Measurements from ENCODE around the gene SCUBE1. TPM values are rescaled to one million over a fixed set of nuclear protein-coding genes. Genes with fewer than 3 reads are reported as not detected.

Gene SCUBE1
- total RNA-seq, 4 donors from 2014 or later = 0.68 to 6.4 (median 1.7) TPM

DNA sequence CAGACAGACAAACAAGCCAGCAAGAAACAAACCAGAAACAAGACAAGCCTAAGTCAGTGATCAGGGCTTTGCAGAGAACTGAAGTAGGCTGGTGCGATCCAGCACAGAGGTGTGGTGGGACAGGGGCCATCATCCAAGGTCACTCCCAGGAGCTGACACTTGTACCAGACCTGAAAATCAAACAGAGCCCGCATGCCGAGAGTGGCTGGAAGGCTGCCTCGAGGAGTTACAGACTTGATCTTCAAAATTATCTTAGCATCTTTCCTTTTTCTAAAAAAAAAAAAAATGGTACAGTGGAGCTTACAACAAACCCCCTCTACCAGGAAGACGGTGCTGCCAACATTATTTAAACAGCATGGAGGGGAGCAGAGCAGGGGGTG lies 8.8 kb upstream of the SCUBE1 start:
- TF ChIP-seq CTCF (IDR thresholded peaks at IDR 0.05) (no peak), POLR2AphosphoS5 (IDR thresholded peaks at IDR 0.05) (no peak), EP300 (IDR thresholded peaks at IDR 0.05; ENCODE audit: low read depth) (no peak), POLR2A (IDR thresholded peaks at IDR 0.05) (no peak)
- no peak for DNase-seq
- intact Hi-C loops (cut with DNase I; ENCODE audit: low total_unique reads) = no loop called here
- no peak overlapping the region for H3K4me3 ChIP-seq
- H3K36me3 ChIP-seq = no peaks in the 10 kb centered on the region
- WGBS, 2 donors (ENCODE audit: low coverage in 1 of 2) = 57% methylated on average over 5 of the region's 5 CpGs; no CpG with 5 or more reads in 1 of the 2 donors
- in situ Hi-C loops (cut with MboI; ENCODE audit: low pct_ligation_motif_present in 1 of 4, low pct_unique_long_range_greater_than_20kb in 1 of 4, low sequenced_read_pairs in 3 of 4) = loop anchor here in 1 of 4 donors (10.0 kb wide), 1 partner anchor 77 kb away; no protein-coding TSS in a partner anchor
- H3K27me3 ChIP-seq = peaks cover 10% of the 10 kb centered on the region
- no peak overlapping the region for H3K27ac ChIP-seq
- H3K4me1 ChIP-seq = no peaks in the 10 kb centered on the region
- no peaks in the 10 kb centered on the region for H3K9me3 ChIP-seq

DNA sequence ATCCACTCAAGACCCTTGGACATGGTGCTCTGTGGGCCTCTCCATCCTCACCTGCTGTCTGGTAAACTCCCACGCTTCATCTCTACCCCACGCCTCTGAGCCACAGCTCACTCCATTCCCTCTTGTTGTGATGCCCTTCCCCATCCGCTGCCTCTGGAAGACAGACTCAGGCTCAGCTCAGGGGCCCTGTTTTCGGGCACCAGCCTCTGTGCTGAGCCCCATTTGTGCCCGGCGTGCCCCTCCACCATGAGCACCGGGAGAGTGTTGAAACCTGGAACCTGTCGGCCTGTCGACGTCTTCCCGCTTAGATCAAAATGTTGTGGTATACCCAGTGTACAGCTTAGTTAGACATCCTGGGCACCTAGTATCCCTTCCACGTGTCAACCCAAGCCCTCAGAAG lies 6.5 kb upstream of the SCUBE1 start:
- no peak overlapping the region for H3K27ac ChIP-seq
- no peaks in the 10 kb centered on the region for H3K9me3 ChIP-seq
- intact Hi-C loops (cut with DNase I; ENCODE audit: low total_unique reads) (no loop called here), in situ Hi-C loops (cut with MboI; ENCODE audit: low pct_ligation_motif_present in 1 of 4, low pct_unique_long_range_greater_than_20kb in 1 of 4, low sequenced_read_pairs in 3 of 4) (loop anchor here in 3 of 4 donors (10.0 kb wide), 1 partner anchor 75 kb away; no protein-coding TSS in a partner anchor)
- DNase-seq = no peak
- 50 to 88% methylated on average over 2 to 12 of the region's 12 CpGs for WGBS, 2 donors (ENCODE audit: low coverage in 1 of 2)
- no peak overlapping the region for H3K4me3 ChIP-seq
- peaks cover 27% of the 10 kb centered on the region for H3K27me3 ChIP-seq
- H3K36me3 ChIP-seq = no peaks in the 10 kb centered on the region
- no peaks in the 10 kb centered on the region for H3K4me1 ChIP-seq
- TF ChIP-seq CTCF (IDR thresholded peaks at IDR 0.05) (no peak), POLR2A (IDR thresholded peaks at IDR 0.05) (no peak), POLR2AphosphoS5 (IDR thresholded peaks at IDR 0.05) (no peak), EP300 (IDR thresholded peaks at IDR 0.05; ENCODE audit: low read depth) (no peak)

DNA sequence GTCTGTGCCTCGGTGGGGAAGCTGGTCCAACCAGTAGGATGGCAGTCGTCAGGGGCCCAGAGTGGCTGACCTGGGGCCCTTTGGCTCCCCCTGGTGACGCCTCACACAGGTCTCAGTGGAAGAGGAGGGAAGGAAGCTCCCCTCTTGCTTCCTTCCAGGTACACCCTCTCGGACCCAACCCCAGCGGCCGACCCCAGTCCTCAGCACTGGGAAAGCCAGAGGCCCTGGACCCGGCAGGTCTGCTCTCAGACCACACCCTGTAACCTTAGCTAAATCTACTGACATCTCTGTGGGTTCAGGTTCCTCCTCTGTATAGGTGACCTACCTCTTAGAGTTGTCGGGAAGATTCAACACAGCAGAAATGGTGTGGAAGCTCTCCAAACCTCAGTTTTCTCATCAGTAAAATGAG lies 3.4 kb upstream of the SCUBE1 start:
- Histone ChIP-seq H3K9me3 (no peaks in the 10 kb centered on the region), H3K36me3 (no peaks in the 10 kb centered on the region), H3K4me1 (peaks cover 0 to 11% (median 5%) of the 10 kb centered on the region in 4 donors), H3K27me3 (peaks cover 57% of the 10 kb centered on the region), H3K4me3 (no peak overlapping the region), H3K27ac (no peak overlapping the region)
- WGBS, 2 donors (ENCODE audit: low coverage in 1 of 2) = 14 to 60% methylated on average over 1 to 8 of the region's 8 CpGs
- peak; percentile 61 for DNase-seq
- intact Hi-C loops (cut with DNase I; ENCODE audit: low total_unique reads) = no loop called here
- in situ Hi-C loops (cut with MboI; ENCODE audit: low pct_ligation_motif_present in 1 of 4, low pct_unique_long_range_greater_than_20kb in 1 of 4, low sequenced_read_pairs in 3 of 4) = loop anchor here in 2 of 4 donors (10.0 kb wide), 1 partner anchor 72 kb away; no protein-coding TSS in a partner anchor
- TF ChIP-seq CTCF (IDR thresholded peaks at IDR 0.05) = peak; percentile 57 to 70 (median 64)
- TF ChIP-seq POLR2AphosphoS5 (IDR thresholded peaks at IDR 0.05) = no peak

- Histone ChIP-seq H3K27ac (no peak overlapping the region), H3K9me3 (no peaks in the 10 kb centered on the region), H3K27me3 (peaks cover 64% of the 10 kb centered on the region), H3K4me3 (no peak overlapping the region), H3K36me3 (no peaks in the 10 kb centered on the region), H3K4me1 (peaks cover 0 to 11% (median 5%) of the 10 kb centered on the region in 4 donors)
- in situ Hi-C loops (cut with MboI; ENCODE audit: low pct_ligation_motif_present in 1 of 4, low pct_unique_long_range_greater_than_20kb in 1 of 4, low sequenced_read_pairs in 3 of 4) (loop anchor here in 2 of 4 donors (10.0 kb wide), 1 partner anchor 71 kb away; no protein-coding TSS in a partner anchor), intact Hi-C loops (cut with DNase I; ENCODE audit: low total_unique reads) (no loop called here)
- 50 to 62% methylated on average over 2 to 7 of the region's 7 CpGs for WGBS, 2 donors (ENCODE audit: low coverage in 1 of 2)
- DNase-seq = no peak
- TF ChIP-seq POLR2A (IDR thresholded peaks at IDR 0.05) (no peak), POLR2AphosphoS5 (IDR thresholded peaks at IDR 0.05) (no peak), EP300 (IDR thresholded peaks at IDR 0.05; ENCODE audit: low read depth) (no peak), CTCF (IDR thresholded peaks at IDR 0.05) (no peak)
These were observed 2.7 kb upstream of the SCUBE1 start for GRCh38 chr22:43345761-43346301.
